Astrocyte (in vitro differentiated cells and primary cell): ENCODE results near the gene FRMD4A. TPM values are rescaled to one million over a fixed set of nuclear protein-coding genes. Genes with fewer than 3 reads are reported as not detected.

ENCODE experiments used
- DNase-seq: peaks from one replicate; pipeline ENCODE4 v3.0.0-alpha.2; 2010; ENCODE audit warnings: low read depth
- FAIRE-seq: peaks from 2 replicates; lab custom pipeline; 2011; peaks lifted over from hg19 to GRCh38; lab: Jason Lieb, UNC
- H2AFZ ChIP-seq: 2 replicates; pipeline ENCODE4 v1.6.0; 2012; ENCODE audit warnings: low read depth, low read length, inconsistent platforms
- H3K27ac ChIP-seq: 2 replicates; pipeline ENCODE4 v1.5.1; 2011; ENCODE audit warnings: low read depth, low read length, inconsistent platforms
- H3K27me3 ChIP-seq: 2 replicates; pipeline ENCODE4 v1.6.0; 2011; ENCODE audit warnings: low read length, inconsistent platforms; ENCODE audit not compliant: insufficient read depth
- H3K36me3 ChIP-seq: 2 replicates; pipeline ENCODE4 v1.5.1; 2011; ENCODE audit warnings: low read length, inconsistent platforms; ENCODE audit not compliant: insufficient read depth
- H3K4me1 ChIP-seq: 2 replicates; pipeline ENCODE4 v1.5.1; 2011; ENCODE audit warnings: low read length, inconsistent platforms; ENCODE audit not compliant: insufficient read depth
- H3K4me2 ChIP-seq: 2 replicates; pipeline ENCODE4 v1.6.0; 2012; ENCODE audit warnings: low read length, inconsistent platforms
- H3K4me3 ChIP-seq: 2 replicates; pipeline ENCODE4 v1.5.1; 2011; ENCODE audit warnings: low read depth, mild to moderate bottlenecking, low read length, inconsistent platforms; ENCODE audit not compliant: insufficient read depth
- H3K79me2 ChIP-seq: 2 replicates; pipeline ENCODE4 v1.6.0; 2012; ENCODE audit warnings: mild to moderate bottlenecking, low read length, inconsistent platforms; ENCODE audit not compliant: insufficient read depth
- H3K9ac ChIP-seq: 2 replicates; pipeline ENCODE4 v1.6.0; 2012; ENCODE audit warnings: mild to moderate bottlenecking, low read length, inconsistent platforms
- H3K9me3 ChIP-seq: 2 replicates; pipeline ENCODE4 v1.5.1; 2012; ENCODE audit warnings: low read depth, mild to moderate bottlenecking, low read length, inconsistent platforms; ENCODE audit not compliant: insufficient read depth
- H4K20me1 ChIP-seq: 2 replicates; pipeline ENCODE4 v1.6.0; 2012; ENCODE audit warnings: low read length, inconsistent platforms; ENCODE audit not compliant: insufficient read depth
- H3K27ac Mint-ChIP-seq: one replicate; pipeline ENCODE4 v1.8.0; 2021; ENCODE audit warnings: mild to moderate bottlenecking, mixed read lengths; ENCODE audit not compliant: unreplicated experiment
- H3K27me3 Mint-ChIP-seq: one replicate; pipeline ENCODE4 v1.8.0; 2021; ENCODE audit warnings: low read depth, mixed read lengths; ENCODE audit not compliant: unreplicated experiment
- H3K36me3 Mint-ChIP-seq: one replicate; pipeline ENCODE4 v1.8.0; 2021; ENCODE audit warnings: low read depth, mixed read lengths; ENCODE audit not compliant: unreplicated experiment
- H3K4me1 Mint-ChIP-seq: one replicate; pipeline ENCODE4 v1.8.0; 2021; ENCODE audit warnings: low read depth, mixed read lengths; ENCODE audit not compliant: unreplicated experiment
- H3K4me3 Mint-ChIP-seq: one replicate; pipeline ENCODE4 v1.8.0; 2021; ENCODE audit warnings: mild to moderate bottlenecking, moderate library complexity, mixed read lengths; ENCODE audit not compliant: unreplicated experiment
- H3K9me3 Mint-ChIP-seq: one replicate; pipeline ENCODE4 v1.8.0; 2021; ENCODE audit warnings: mild to moderate bottlenecking, mixed read lengths; ENCODE audit not compliant: unreplicated experiment
- CTCF ChIP-seq: IDR thresholded peaks from 2 replicates; pipeline ENCODE4 v1.5.1; 2011; ENCODE audit warnings: low read depth, mild to moderate bottlenecking, inconsistent platforms, low read length, moderate library complexity; ENCODE audit not compliant: insufficient read depth
- EZH2 ChIP-seq: IDR thresholded peaks from 2 replicates; pipeline ENCODE4 v1.6.1; 2012; ENCODE audit warnings: mild to moderate bottlenecking, low read length, inconsistent platforms; ENCODE audit not compliant: insufficient read depth
- total RNA-seq: library from RNA; stranded (reverse); gene quantifications from 2 replicates; pipeline ENCODE4 v1.2.1, GENCODE V29; 2021

Gene FRMD4A
- total RNA-seq, 1 donor from 2014 or later: 82.5 TPM

DNA sequence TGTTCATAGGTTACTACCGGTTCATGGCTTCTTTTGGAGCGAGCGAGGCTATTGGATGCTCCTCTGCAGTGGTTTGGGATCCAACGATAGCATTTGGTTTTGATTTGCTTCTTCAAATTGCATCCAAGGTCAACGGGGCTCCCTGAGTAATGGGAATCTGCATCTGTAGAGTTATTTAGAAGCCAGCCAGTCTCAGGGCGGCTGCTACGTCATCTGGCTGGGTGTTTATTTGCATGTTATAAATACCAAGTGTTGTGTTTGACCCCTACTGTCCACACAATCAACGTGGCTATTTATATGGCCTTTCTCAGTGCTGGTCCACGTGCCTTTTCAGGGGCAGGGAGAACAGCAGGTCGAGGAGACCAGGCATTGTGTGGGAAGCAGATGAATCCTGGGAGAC lies 606.2 kb downstream of the FRMD4A start:
- Histone ChIP-seq H3K9ac (no peak overlapping the region), H3K4me3 (no peak overlapping the region), H3K36me3 (peaks cover 10% of the 10 kb centered on the region), H3K79me2 (no peaks in the 10 kb centered on the region), H3K4me2 (no peak overlapping the region), H3K27me3 (no peaks in the 10 kb centered on the region), H3K9me3 (no peaks in the 10 kb centered on the region), H2AFZ (no peak overlapping the region), H3K27ac (no peak overlapping the region), H3K4me1 (no peaks in the 10 kb centered on the region), H4K20me1 (no peaks in the 10 kb centered on the region)
- Mint-ChIP-seq H3K27me3 (no peaks in the 10 kb centered on the region), H3K9me3 (no peaks in the 10 kb centered on the region), H3K36me3 (peaks cover 36% of the 10 kb centered on the region), H3K4me3 (no peak overlapping the region), H3K27ac (no peak overlapping the region), H3K4me1 (no peaks in the 10 kb centered on the region)
- TF ChIP-seq CTCF: no peak
- TF ChIP-seq EZH2: no peak
- FAIRE-seq (no peak), DNase-seq (no peak)

DNA sequence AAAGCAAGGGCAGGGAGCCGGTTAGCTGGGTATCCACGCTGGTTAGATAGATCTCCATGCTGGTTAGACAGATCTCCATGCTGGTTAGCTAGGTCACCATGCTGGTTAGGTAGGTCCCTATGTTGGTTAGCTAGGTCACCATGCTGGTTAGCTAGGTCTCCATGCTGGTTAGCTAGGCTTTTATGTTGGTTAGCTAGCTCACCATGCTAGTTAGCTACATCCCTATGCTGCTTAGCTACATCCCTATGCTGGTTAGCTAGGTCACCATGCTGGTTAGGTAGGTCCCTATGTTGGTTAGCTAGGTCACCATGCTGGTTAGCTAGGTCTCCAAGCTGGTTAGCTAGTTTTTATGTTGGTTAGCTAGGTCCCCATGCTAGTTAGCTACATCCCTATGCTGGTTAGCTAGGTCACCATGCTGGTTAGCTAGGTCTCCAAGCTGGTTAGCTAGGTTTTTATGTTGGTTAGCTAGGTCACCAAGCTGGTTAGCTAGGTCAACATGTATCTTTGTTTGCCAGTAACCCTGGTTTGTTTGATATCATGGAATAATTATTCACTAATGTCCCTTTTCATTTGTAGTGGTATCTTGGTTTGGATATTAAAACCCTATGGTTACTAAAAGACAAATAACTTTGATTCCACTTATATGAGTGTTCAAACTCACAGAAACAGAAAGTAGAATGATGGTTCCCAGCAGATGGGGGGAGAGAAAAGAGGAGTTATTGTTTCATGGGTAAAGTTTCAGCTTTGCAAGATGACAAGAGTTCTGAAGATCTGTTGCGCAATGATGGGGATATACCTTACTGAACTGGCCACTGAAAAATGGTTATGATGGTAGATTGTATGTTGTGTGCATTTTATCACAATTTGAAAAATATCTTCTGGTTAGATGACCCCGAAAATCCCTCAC lies 607.7 kb downstream of the FRMD4A start:
- no peak overlapping the region for H3K27ac ChIP-seq
- Mint-ChIP-seq H3K4me1 (peaks cover under 1% of the 10 kb centered on the region), H3K27ac (no peak overlapping the region), H3K4me3 (no peak overlapping the region), H3K36me3 (peaks cover 32% of the 10 kb centered on the region), H3K27me3 (no peaks in the 10 kb centered on the region), H3K9me3 (no peaks in the 10 kb centered on the region)
- H4K20me1 ChIP-seq: no peaks in the 10 kb centered on the region
- no peak overlapping the region for H2AFZ ChIP-seq
- DNase-seq: no peak
- no peak for FAIRE-seq
- TF ChIP-seq EZH2 (no peak), CTCF (no peak)
- H3K27me3 ChIP-seq: no peaks in the 10 kb centered on the region
- H3K4me1 ChIP-seq: peaks cover 14% of the 10 kb centered on the region
- H3K79me2 ChIP-seq: no peaks in the 10 kb centered on the region
- no peak overlapping the region for H3K9ac ChIP-seq
- no peak overlapping the region for H3K4me2 ChIP-seq
- H3K36me3 ChIP-seq: peaks cover 13% of the 10 kb centered on the region
- no peak overlapping the region for H3K4me3 ChIP-seq
- H3K9me3 ChIP-seq: no peaks in the 10 kb centered on the region

GRCh38 chr10:13721486-13721885 lies 609.2 kb downstream of the FRMD4A start:
- no peaks in the 10 kb centered on the region for H3K9me3 ChIP-seq
- no peak overlapping the region for H3K4me3 Mint-ChIP-seq
- DNase-seq (no peak), FAIRE-seq (no peak)
- H3K4me1 Mint-ChIP-seq: peaks cover 5% of the 10 kb centered on the region
- no peak overlapping the region for H3K4me2 ChIP-seq
- H3K4me3 ChIP-seq: no peak overlapping the region
- H3K9me3 Mint-ChIP-seq: no peaks in the 10 kb centered on the region
- H3K27ac Mint-ChIP-seq: no peak overlapping the region
- H3K27me3 Mint-ChIP-seq: no peaks in the 10 kb centered on the region
- H3K36me3 Mint-ChIP-seq: peaks cover 27% of the 10 kb centered on the region
- no peak overlapping the region for H2AFZ ChIP-seq
- no peaks in the 10 kb centered on the region for H3K79me2 ChIP-seq
- H3K27me3 ChIP-seq: no peaks in the 10 kb centered on the region
- no peaks in the 10 kb centered on the region for H4K20me1 ChIP-seq
- H3K4me1 ChIP-seq: peaks cover 24% of the 10 kb centered on the region
- TF ChIP-seq EZH2 (no peak), CTCF (no peak)
- H3K36me3 ChIP-seq: peaks cover 13% of the 10 kb centered on the region
- H3K27ac ChIP-seq: no peak overlapping the region
- H3K9ac ChIP-seq: no peak overlapping the region
